SK-N-SH (cell line): ENCODE measurements around the gene SLC44A5.

Experiments used
- EP300 ChIP-seq, 2 experiments: IDR thresholded peaks; 2 replicates each; pipeline versions ENCODE4 v1.4.0 to v1.6.1; 2012; ENCODE audit warnings: borderline replicate concordance in 1 of 2, low read depth in 1 of 2, low read length in 1 of 2
- MEF2A ChIP-seq: IDR thresholded peaks from 2 replicates; pipeline ENCODE4 v1.4.0; 2012; ENCODE audit warnings: low read depth, borderline replicate concordance
- TAF1 ChIP-seq: IDR thresholded peaks from 2 replicates; pipeline ENCODE4 v1.6.1; 2012; ENCODE audit warnings: low read depth, mild to moderate bottlenecking, low read length, moderate library complexity, borderline replicate concordance
- TF ChIP-seq, protein P1 (sequence below): fragments of 200-600 bp; sonication (generic); IDR thresholded peaks from 2 replicates; pipeline ENCODE4 v1.6.1; 2017; ENCODE audit warnings: antibody characterized with exemption, mild to moderate bottlenecking, moderate library complexity
- TF ChIP-seq, protein P2 (sequence below): IDR thresholded peaks from 2 replicates; pipeline ENCODE4 v1.4.0; 2012; ENCODE audit warnings: low read depth, borderline replicate concordance
- TF ChIP-seq, protein P3 (sequence below): fragments of 150-350 bp; IDR thresholded peaks from 2 replicates; pipeline ENCODE4 v1.6.1; 2017; ENCODE audit warnings: antibody characterized with exemption, low read length, low read depth, borderline replicate concordance

DNA sequence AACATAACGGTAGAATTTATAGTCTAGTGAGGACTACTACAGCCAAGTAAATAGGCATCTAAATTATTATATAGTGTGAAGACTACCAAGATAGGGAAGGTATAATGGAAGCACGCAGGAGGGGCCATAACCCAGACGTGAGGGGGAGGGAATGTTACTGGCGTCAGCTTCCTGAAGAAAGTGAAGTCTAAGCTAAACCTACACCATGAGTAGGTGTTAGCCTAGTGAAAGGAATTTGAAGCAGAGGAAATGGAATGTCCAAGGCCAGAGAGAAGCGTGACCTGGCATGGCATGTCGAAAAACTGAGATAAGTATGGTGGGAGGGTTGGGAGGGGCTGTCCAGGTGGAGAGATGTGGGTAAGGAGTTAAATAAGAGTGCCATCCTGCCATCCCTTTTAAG lies 140.5 kb downstream of the SLC44A5 start:
- TF ChIP-seq, protein P1, sequence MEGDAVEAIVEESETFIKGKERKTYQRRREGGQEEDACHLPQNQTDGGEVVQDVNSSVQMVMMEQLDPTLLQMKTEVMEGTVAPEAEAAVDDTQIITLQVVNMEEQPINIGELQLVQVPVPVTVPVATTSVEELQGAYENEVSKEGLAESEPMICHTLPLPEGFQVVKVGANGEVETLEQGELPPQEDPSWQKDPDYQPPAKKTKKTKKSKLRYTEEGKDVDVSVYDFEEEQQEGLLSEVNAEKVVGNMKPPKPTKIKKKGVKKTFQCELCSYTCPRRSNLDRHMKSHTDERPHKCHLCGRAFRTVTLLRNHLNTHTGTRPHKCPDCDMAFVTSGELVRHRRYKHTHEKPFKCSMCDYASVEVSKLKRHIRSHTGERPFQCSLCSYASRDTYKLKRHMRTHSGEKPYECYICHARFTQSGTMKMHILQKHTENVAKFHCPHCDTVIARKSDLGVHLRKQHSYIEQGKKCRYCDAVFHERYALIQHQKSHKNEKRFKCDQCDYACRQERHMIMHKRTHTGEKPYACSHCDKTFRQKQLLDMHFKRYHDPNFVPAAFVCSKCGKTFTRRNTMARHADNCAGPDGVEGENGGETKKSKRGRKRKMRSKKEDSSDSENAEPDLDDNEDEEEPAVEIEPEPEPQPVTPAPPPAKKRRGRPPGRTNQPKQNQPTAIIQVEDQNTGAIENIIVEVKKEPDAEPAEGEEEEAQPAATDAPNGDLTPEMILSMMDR = no peak
- TF ChIP-seq TAF1 (no peak), MEF2A (no peak), EP300 (IDR thresholded peaks at IDR 0.05; ENCODE audit: borderline replicate concordance in 1 of 2, low read depth in 1 of 2, low read length in 1 of 2) (no peak)
- TF ChIP-seq, protein P2, sequence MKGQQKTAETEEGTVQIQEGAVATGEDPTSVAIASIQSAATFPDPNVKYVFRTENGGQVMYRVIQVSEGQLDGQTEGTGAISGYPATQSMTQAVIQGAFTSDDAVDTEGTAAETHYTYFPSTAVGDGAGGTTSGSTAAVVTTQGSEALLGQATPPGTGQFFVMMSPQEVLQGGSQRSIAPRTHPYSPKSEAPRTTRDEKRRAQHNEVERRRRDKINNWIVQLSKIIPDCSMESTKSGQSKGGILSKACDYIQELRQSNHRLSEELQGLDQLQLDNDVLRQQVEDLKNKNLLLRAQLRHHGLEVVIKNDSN = no peak
- TF ChIP-seq, protein P3, sequence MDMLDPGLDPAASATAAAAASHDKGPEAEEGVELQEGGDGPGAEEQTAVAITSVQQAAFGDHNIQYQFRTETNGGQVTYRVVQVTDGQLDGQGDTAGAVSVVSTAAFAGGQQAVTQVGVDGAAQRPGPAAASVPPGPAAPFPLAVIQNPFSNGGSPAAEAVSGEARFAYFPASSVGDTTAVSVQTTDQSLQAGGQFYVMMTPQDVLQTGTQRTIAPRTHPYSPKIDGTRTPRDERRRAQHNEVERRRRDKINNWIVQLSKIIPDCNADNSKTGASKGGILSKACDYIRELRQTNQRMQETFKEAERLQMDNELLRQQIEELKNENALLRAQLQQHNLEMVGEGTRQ = no peak
